ENCODE data around the gene HRH3.

DNA sequence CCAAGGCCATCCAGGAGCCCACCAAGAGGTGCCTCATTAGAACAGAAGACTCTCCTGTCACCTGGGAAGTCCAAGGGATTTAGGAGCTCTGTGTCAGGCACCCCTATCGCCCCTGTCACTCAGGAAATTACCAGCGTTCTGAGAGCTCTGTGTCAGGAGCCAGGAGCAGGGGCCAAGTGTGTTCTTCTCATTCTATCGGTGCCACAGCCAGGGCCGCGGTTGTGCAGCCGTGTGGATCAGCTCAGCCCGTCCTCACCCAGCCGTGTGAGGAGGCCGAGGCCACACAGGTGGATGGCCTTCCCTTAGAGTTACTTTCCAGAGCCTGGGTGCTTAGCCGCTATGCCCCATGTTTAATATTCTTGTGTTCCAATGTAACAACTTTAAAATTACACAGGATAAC lies 27.4 kb downstream of the HRH3 start:
- TF ChIP-seq, protein P1, sequence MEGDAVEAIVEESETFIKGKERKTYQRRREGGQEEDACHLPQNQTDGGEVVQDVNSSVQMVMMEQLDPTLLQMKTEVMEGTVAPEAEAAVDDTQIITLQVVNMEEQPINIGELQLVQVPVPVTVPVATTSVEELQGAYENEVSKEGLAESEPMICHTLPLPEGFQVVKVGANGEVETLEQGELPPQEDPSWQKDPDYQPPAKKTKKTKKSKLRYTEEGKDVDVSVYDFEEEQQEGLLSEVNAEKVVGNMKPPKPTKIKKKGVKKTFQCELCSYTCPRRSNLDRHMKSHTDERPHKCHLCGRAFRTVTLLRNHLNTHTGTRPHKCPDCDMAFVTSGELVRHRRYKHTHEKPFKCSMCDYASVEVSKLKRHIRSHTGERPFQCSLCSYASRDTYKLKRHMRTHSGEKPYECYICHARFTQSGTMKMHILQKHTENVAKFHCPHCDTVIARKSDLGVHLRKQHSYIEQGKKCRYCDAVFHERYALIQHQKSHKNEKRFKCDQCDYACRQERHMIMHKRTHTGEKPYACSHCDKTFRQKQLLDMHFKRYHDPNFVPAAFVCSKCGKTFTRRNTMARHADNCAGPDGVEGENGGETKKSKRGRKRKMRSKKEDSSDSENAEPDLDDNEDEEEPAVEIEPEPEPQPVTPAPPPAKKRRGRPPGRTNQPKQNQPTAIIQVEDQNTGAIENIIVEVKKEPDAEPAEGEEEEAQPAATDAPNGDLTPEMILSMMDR (IDR thresholded peaks at IDR 0.05; ENCODE audit: low read depth, low read length, poor library complexity, severe bottlenecking), result no peak
- TF ChIP-seq EZH2phosphoT487 (IDR thresholded peaks at IDR 0.05; ENCODE audit: borderline replicate concordance, low read length), result no peak
